Measurements from ENCODE around the gene ZAP70.

Gene ZAP70

DNA sequence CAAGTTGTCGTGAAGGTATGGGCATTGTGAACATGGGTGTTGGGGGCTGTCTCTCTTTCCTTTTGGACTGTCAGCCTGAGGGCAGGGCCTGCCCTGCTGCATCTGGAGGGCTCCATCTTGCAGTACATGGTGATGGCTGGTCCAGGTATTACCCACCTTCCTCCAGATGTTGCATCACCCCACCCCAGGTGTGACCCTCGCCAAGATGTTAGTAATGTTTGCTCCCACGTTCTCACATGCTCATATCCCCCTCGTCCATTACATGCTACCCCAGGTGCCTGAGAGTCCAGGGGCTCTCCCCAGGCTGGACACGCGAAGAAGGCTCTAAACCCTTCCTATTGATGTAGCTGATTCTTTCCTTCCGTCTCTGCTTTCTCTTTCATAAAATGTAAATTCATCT, 13.9 kb downstream of the ZAP70 start:
- no peak overlapping the region for H3K4me3 ChIP-seq (ENCODE audit: low read length, poor library complexity, severe bottlenecking)
- no peak overlapping the region for H3K4me2 ChIP-seq (ENCODE audit: low read depth, low read length, poor library complexity, severe bottlenecking)
- no peak overlapping the region for H3K9ac ChIP-seq (ENCODE audit: low read depth, low read length, poor library complexity, severe bottlenecking)

DNA sequence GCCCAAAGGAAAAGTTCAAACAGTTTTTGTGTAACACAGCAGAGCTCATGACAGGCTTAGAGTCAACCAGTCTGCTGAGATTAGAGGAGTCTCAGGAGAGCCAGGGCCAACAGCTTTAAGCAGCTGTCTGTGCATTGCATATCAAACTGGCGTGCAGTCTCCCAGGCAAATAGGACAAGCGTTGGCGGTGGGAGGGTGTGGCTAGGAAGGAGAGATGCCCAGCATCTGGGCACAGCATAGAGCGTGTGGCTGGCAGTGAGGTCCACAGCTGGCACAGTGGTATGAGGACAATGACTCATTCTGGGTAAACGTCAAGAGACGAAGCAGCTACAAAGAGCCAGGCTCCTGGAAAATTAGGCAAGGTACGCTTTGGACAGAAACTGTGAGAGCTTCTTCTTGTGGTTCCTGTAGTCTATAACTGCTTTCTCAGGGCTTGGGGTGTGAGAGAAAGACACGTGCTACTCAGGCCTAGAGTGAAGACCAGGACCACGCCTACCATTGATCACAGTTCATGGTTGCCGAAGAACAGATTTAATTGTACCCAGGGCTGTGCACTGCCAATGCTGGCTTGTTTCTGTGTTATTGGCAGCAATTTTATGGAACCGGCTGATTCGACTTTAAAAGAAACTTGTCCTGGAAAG, 14.8 kb downstream of the ZAP70 start:
- Histone ChIP-seq H2AFZ (ENCODE audit: low read length) (no peak overlapping the region), H3F3A (ENCODE audit: low read depth) (no peaks in the 10 kb centered on the region), H3K4me3 (ENCODE audit: low read length, poor library complexity, severe bottlenecking) (no peak overlapping the region), H3K79me2 (ENCODE audit: insufficient read depth, low read length) (peaks cover 96% of the 10 kb centered on the region), H3K9me3 (ENCODE audit: insufficient read depth, low read depth, low read length) (no peaks in the 10 kb centered on the region), H3K27me3 (ENCODE audit: insufficient read depth, low read length, poor library complexity, severe bottlenecking) (no peaks in the 10 kb centered on the region), H3K9me2 (replicated peaks; ENCODE audit: low read depth, low read length) (no peaks in the 10 kb centered on the region), H4K20me1 (ENCODE audit: insufficient read depth, low read length, poor library complexity, severe bottlenecking) (peaks cover 78% of the 10 kb centered on the region), H3K9ac (ENCODE audit: low read depth, low read length, poor library complexity, severe bottlenecking) (no peak overlapping the region), H3K4me1 (ENCODE audit: insufficient read depth, low read length, poor library complexity, severe bottlenecking) (peaks cover 4% of the 10 kb centered on the region), H3K4me2 (ENCODE audit: low read depth, low read length, poor library complexity, severe bottlenecking) (no peak overlapping the region), H3K36me3 (ENCODE audit: insufficient read depth, low read length) (peaks cover 96% of the 10 kb centered on the region)
- TF ChIP-seq EZH2phosphoT487 (IDR thresholded peaks at IDR 0.05; ENCODE audit: borderline replicate concordance) (no peak), CTCF (conservative IDR thresholded peaks at IDR 0.05; ENCODE audit: low read length) (no peak)

More for the DNA sequence above, 13.9 kb downstream of the ZAP70 start:
- Histone ChIP-seq H3K36me3 (ENCODE audit: insufficient read depth, low read length) (peaks cover 96% of the 10 kb centered on the region), H3K4me1 (ENCODE audit: insufficient read depth, low read length, poor library complexity, severe bottlenecking) (peaks cover 12% of the 10 kb centered on the region), H2AFZ (ENCODE audit: low read length) (no peak overlapping the region), H3K9me3 (ENCODE audit: insufficient read depth, low read depth, low read length) (no peaks in the 10 kb centered on the region), H4K20me1 (ENCODE audit: insufficient read depth, low read length, poor library complexity, severe bottlenecking) (peaks cover 80% of the 10 kb centered on the region), H3K79me2 (ENCODE audit: insufficient read depth, low read length) (peaks cover 100% of the 10 kb centered on the region), H3K27me3 (ENCODE audit: insufficient read depth, low read length, poor library complexity, severe bottlenecking) (no peaks in the 10 kb centered on the region), H3K9me2 (replicated peaks; ENCODE audit: low read depth, low read length) (no peaks in the 10 kb centered on the region), H3F3A (ENCODE audit: low read depth) (no peaks in the 10 kb centered on the region)
- TF ChIP-seq EZH2phosphoT487 (IDR thresholded peaks at IDR 0.05; ENCODE audit: borderline replicate concordance) (no peak), CTCF (conservative IDR thresholded peaks at IDR 0.05; ENCODE audit: low read length) (no peak)

GRCh38 chr2:97730245-97730644, 16.9 kb downstream of the ZAP70 start:
- H3K27me3 ChIP-seq (ENCODE audit: insufficient read depth, low read length, poor library complexity, severe bottlenecking) = no peaks in the 10 kb centered on the region

More at GRCh38 chr2:97730245-97730644, 16.9 kb downstream of the ZAP70 start:
- Histone ChIP-seq H3K9me3 (ENCODE audit: insufficient read depth, low read depth, low read length) (no peaks in the 10 kb centered on the region), H3K36me3 (ENCODE audit: insufficient read depth, low read length) (peaks cover 98% of the 10 kb centered on the region), H3F3A (ENCODE audit: low read depth) (no peaks in the 10 kb centered on the region), H4K20me1 (ENCODE audit: insufficient read depth, low read length, poor library complexity, severe bottlenecking) (peaks cover 71% of the 10 kb centered on the region), H3K4me3 (ENCODE audit: low read length, poor library complexity, severe bottlenecking) (no peak overlapping the region), H3K9me2 (replicated peaks; ENCODE audit: low read depth, low read length) (no peaks in the 10 kb centered on the region), H3K4me1 (ENCODE audit: insufficient read depth, low read length, poor library complexity, severe bottlenecking) (peaks cover 4% of the 10 kb centered on the region), H3K4me2 (ENCODE audit: low read depth, low read length, poor library complexity, severe bottlenecking) (no peak overlapping the region), H2AFZ (ENCODE audit: low read length) (no peak overlapping the region), H3K9ac (ENCODE audit: low read depth, low read length, poor library complexity, severe bottlenecking) (no peak overlapping the region), H3K79me2 (ENCODE audit: insufficient read depth, low read length) (peaks cover 76% of the 10 kb centered on the region)
- no peak for TF ChIP-seq CTCF (conservative IDR thresholded peaks at IDR 0.05; ENCODE audit: low read length)
- no peak for TF ChIP-seq EZH2phosphoT487 (IDR thresholded peaks at IDR 0.05; ENCODE audit: borderline replicate concordance)

Measured in Loucy (cell line).